ENCODE data around the gene GIPR.

GRCh38 chr19:45623984-45624383 lies 44.0 kb upstream of the GIPR start:
- no peak for TF ChIP-seq GATA3 (IDR thresholded peaks at IDR 0.05; ENCODE audit: low read depth, low read length)
- TF ChIP-seq GATA2 (IDR thresholded peaks at IDR 0.05; ENCODE audit: low read depth, low read length) = no peak
